ENCODE measurements around the gene TUSC2. TPM values are rescaled to one million over a fixed set of nuclear protein-coding genes. Genes with fewer than 3 reads are reported as not detected.

TUSC2 gene
- total and polyA plus RNA-seq, 2 of the 13 experiments (the other 11 are each of a cell fraction or from before 2014, with no cell fraction given), result 36.7 to 39.1 TPM

- TF ChIP-seq ZSCAN9 (CRISPR knock-in tag; IDR thresholded peaks at IDR 0.05; ENCODE audit: borderline replicate concordance), result no peak
- TF ChIP-seq ETV6 (CRISPR knock-in tag; conservative IDR thresholded peaks at IDR 0.05), result no peak
- no peak for TF ChIP-seq ZNF260 (CRISPR knock-in tag; IDR thresholded peaks at IDR 0.05; ENCODE audit: borderline replicate concordance, low read depth)
- no peak for TF ChIP-seq SNAPC4 (CRISPR knock-in tag; IDR thresholded peaks at IDR 0.05)
- no peak for TF ChIP-seq FOXO4 (CRISPR knock-in tag; conservative IDR thresholded peaks at IDR 0.05)
- no peak for TF ChIP-seq REL (CRISPR knock-in tag; conservative IDR thresholded peaks at IDR 0.05)
- no peak for TF ChIP-seq ERF (CRISPR knock-in tag; IDR thresholded peaks at IDR 0.05)
- TF ChIP-seq ZFP36L1 (CRISPR knock-in tag; IDR thresholded peaks at IDR 0.05), result no peak
These were observed 40.8 kb downstream of the TUSC2 start (continued) for GRCh38 chr3:50287262-50287661.

Measured in HepG2 (cell line).